Esophagus muscularis mucosa (tissue), 3 donors: ENCODE data around the gene ETV6.

Experiments
- POLR2A ChIP-seq: fragments of 450-650 bp; IDR thresholded peaks from one replicate; pipeline ENCODE4 v1.6.1; 2017; ENCODE audit warnings: antibody characterized with exemption, moderate library complexity, mild to moderate bottlenecking, low read depth
- TF ChIP-seq, protein P1 (sequence below), 3 experiments: fragments of 200-600 bp in 2 of 3; fragments of 450-650 bp in 1 of 3; sonication (generic) in 2 of 3; IDR thresholded peaks; one replicate each; pipeline ENCODE4 v1.5.1; 2017 to 2019; ENCODE audit warnings: antibody characterized with exemption in 3 of 3, mild to moderate bottlenecking in 2 of 3, moderate library complexity in 1 of 3

DNA sequence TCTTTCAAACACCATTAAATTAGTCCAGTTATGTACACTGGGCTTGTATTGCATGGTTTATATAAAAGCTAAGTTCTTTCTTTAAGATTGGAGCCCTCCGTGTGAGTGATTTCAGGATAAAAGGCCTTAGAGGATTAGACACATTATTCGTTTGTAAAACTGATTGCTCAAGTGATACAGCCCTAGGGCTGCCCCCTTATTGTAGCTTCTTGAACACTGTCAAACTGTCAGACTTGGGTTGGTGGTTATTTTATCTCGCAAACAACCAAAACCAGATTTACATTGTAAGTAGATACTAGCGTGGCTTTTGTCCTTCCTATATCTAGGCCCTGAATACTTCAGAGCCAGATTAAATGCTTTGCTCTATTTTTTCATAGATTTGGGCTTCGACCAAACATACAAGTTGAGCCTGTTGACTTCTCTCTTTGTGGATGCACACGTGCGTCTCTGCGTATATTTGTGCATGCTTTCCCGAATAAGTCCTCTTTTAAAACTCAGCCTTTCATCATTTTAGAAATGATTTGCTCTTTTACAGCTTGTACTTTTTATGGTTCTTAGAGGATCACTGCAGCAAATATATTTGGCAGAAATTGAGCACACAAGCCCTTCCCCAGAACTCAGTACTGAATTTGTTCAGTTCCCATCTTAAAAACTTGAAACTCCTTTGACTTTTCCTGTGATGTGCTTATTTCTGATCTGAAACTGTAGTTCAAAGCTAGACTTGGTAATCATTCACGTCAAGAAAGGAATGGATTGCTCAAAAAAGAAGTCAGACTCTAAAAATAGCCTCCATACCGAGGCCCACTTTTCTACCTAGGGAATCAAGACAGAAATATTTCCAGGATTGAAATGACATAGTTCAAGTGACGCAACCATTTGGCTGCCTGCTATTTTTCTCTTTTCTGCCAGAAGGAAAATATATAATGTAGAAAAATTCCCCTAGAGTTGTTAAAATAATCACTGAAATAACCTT, 129.5 kb downstream of the ETV6 start:
- TF ChIP-seq, protein P1, sequence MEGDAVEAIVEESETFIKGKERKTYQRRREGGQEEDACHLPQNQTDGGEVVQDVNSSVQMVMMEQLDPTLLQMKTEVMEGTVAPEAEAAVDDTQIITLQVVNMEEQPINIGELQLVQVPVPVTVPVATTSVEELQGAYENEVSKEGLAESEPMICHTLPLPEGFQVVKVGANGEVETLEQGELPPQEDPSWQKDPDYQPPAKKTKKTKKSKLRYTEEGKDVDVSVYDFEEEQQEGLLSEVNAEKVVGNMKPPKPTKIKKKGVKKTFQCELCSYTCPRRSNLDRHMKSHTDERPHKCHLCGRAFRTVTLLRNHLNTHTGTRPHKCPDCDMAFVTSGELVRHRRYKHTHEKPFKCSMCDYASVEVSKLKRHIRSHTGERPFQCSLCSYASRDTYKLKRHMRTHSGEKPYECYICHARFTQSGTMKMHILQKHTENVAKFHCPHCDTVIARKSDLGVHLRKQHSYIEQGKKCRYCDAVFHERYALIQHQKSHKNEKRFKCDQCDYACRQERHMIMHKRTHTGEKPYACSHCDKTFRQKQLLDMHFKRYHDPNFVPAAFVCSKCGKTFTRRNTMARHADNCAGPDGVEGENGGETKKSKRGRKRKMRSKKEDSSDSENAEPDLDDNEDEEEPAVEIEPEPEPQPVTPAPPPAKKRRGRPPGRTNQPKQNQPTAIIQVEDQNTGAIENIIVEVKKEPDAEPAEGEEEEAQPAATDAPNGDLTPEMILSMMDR (IDR thresholded peaks at IDR 0.05), result no peak
- no peak for TF ChIP-seq POLR2A
